Stimulated activated CD8-positive, alpha-beta memory T cell treated with anti-CD3 and anti-CD28 coated beads, Interleukin-7, amount 100 ng/mL, for 48 hours (primary cell): ENCODE data around the gene IZUMO4.

Experiments
- DNase-seq, 2 donors: peaks; one replicate each; pipeline ENCODE4 v3.0.0-alpha.2; 2020; ENCODE audit warnings: low read depth in 1 of 2; ENCODE audit errors: extremely low read depth in 1 of 2

Gene IZUMO4

GRCh38 chr19:2096480-2097202, at the start of gene IZUMO4:
IZUMO4 (plus strand) TSS chr19:2096915; CDS start chr19:2096946, 31 bp downstream.
- DNase-seq: peak; percentile 98 to 100

GRCh38 chr19:2047076-2047448, 49.7 kb upstream of the IZUMO4 start:
- no peak for DNase-seq

GRCh38 chr19:2047449-2048103, 49.1 kb upstream of the IZUMO4 start:
- no peak for DNase-seq

GRCh38 chr19:2048104-2048958, 48.4 kb upstream of the IZUMO4 start:
- DNase-seq: no peak

GRCh38 chr19:2048959-2049740, 47.6 kb upstream of the IZUMO4 start:
- DNase-seq: no peak

- DNase-seq: peak in 1 of 2 donors; percentile 44
Observed at GRCh38 chr19:2049741-2050348, 46.9 kb upstream of the IZUMO4 start.

GRCh38 chr19:2050349-2050990, 46.2 kb upstream of the IZUMO4 start:
- no peak for DNase-seq

- DNase-seq: peak; percentile 86
Observed at GRCh38 chr19:2050991-2051772, 45.5 kb upstream of the IZUMO4 start, which contains the start of gene MKNK2. MKNK2 (minus strand) TSS chr19:2051244; CDS start chr19:2050851, 393 bp downstream.

GRCh38 chr19:2051773-2052704, 44.7 kb upstream of the IZUMO4 start:
- no peak for DNase-seq

GRCh38 chr19:2053601-2054389, 42.9 kb upstream of the IZUMO4 start:
- no peak for DNase-seq

GRCh38 chr19:2054763-2055162, 42.0 kb upstream of the IZUMO4 start:
- no peak for DNase-seq

GRCh38 chr19:2055931-2056836, 40.5 kb upstream of the IZUMO4 start:
- DNase-seq: no peak

GRCh38 chr19:2056837-2057192, 39.9 kb upstream of the IZUMO4 start:
- DNase-seq: no peak

- DNase-seq: no peak
Observed at GRCh38 chr19:2057484-2058469, 38.9 kb upstream of the IZUMO4 start.
